CD14-positive monocyte (primary cell): ENCODE data around the gene PICK1. TPM values are rescaled to one million over a fixed set of nuclear protein-coding genes. Genes with fewer than 3 reads are reported as not detected.

Experiments
- DNase-seq, 3 donors: peaks; one replicate each; pipeline ENCODE4 v3.0.0-alpha.2; 2011 to 2022
- H2AFZ ChIP-seq: 2 replicates; pipeline ENCODE4 v1.6.0; 2012; ENCODE audit warnings: mild to moderate bottlenecking, low read depth, low read length, inconsistent platforms; ENCODE audit not compliant: insufficient read depth, poor library complexity, severe bottlenecking
- H3K27ac ChIP-seq, 2 donors: 1 replicate in 1 of 2; 2 replicates in 1 of 2; pipeline ENCODE4 v1.5.1; 2012 to 2013; ENCODE audit warnings: low read length in 2 of 2, control low read depth in 1 of 2, inconsistent platforms in 1 of 2, low read depth in 1 of 2, mild to moderate bottlenecking in 1 of 2
- H3K27me3 ChIP-seq, 2 donors: one replicate each; pipeline versions ENCODE4 v1.6.0 to v1.6.1; 2011 to 2013; ENCODE audit warnings: low read length in 2 of 2; ENCODE audit not compliant: control insufficient read depth in 2 of 2, insufficient read depth in 2 of 2
- H3K36me3 ChIP-seq, 2 donors: replicated peaks in 1 of 2; 1 replicate in 1 of 2; 2 replicates in 1 of 2; pipeline versions ENCODE4 v1.5.1 to v1.6.1; 2012 to 2013; ENCODE audit warnings: low read length in 2 of 2, control low read depth in 1 of 2, inconsistent platforms in 1 of 2, mild to moderate bottlenecking in 1 of 2; ENCODE audit not compliant: insufficient read depth in 2 of 2, control insufficient read depth in 1 of 2
- H3K4me1 ChIP-seq, 2 donors: 1 replicate in 1 of 2; 2 replicates in 1 of 2; pipeline versions ENCODE4 v1.5.1 to v1.6.1; 2012 to 2013; ENCODE audit warnings: low read length in 2 of 2, control low read depth in 1 of 2, inconsistent platforms in 1 of 2, mild to moderate bottlenecking in 1 of 2, moderate library complexity in 1 of 2; ENCODE audit not compliant: insufficient read depth in 2 of 2, control insufficient read depth in 1 of 2
- H3K4me2 ChIP-seq: replicated peaks from 2 replicates; pipeline ENCODE3; 2012; ENCODE audit warnings: low read length, moderate library complexity, mild to moderate bottlenecking; ENCODE audit not compliant: poor library complexity, severe bottlenecking; ENCODE audit errors: extremely low read depth
- H3K4me3 ChIP-seq, 3 experiments: fragments of 200-600 bp in 1 of 3; sonication (generic) in 1 of 3; replicated peaks in 1 of 3; 1 replicate in 2 of 3; 2 replicates in 1 of 3; pipeline ENCODE4 v1.5.1; 2011 to 2013; ENCODE audit warnings: low read length in 3 of 3, mild to moderate bottlenecking in 3 of 3, control low read depth in 2 of 3, low read depth in 2 of 3, inconsistent platforms in 1 of 3, moderate library complexity in 1 of 3
- H3K79me2 ChIP-seq: 2 replicates; pipeline ENCODE4 v1.6.0; 2012; ENCODE audit warnings: mild to moderate bottlenecking, control low read depth, inconsistent platforms, low read length, moderate library complexity; ENCODE audit not compliant: insufficient read depth
- H3K9ac ChIP-seq: 2 replicates; pipeline ENCODE4 v1.6.0; 2017; ENCODE audit warnings: low read length, mild to moderate bottlenecking; ENCODE audit not compliant: insufficient read depth, poor library complexity, severe bottlenecking
- H3K9me3 ChIP-seq, 2 donors: replicated peaks in 1 of 2; 1 replicate in 1 of 2; 2 replicates in 1 of 2; pipeline versions ENCODE4 v1.5.1 to v1.6.1; 2012 to 2013; ENCODE audit warnings: low read length in 2 of 2, control low read depth in 1 of 2; ENCODE audit not compliant: control insufficient read depth in 1 of 2, insufficient read depth in 1 of 2
- H4K20me1 ChIP-seq: 2 replicates; pipeline ENCODE4 v1.6.0; 2012; ENCODE audit warnings: mild to moderate bottlenecking, low read length, control low read depth, moderate library complexity; ENCODE audit not compliant: insufficient read depth
- H3K27ac Mint-ChIP-seq, 7 donors: one replicate each; pipeline ENCODE4 v1.8.0; 2020; ENCODE audit warnings: mild to moderate bottlenecking in 7 of 7, mixed read lengths in 7 of 7, moderate library complexity in 6 of 7, inconsistent platforms in 2 of 7
- H3K27me3 Mint-ChIP-seq, 3 donors: one replicate each; pipeline ENCODE4 v1.8.0; 2021 to 2022; ENCODE audit warnings: low read depth in 3 of 3, mild to moderate bottlenecking in 3 of 3, mixed read lengths in 3 of 3, moderate library complexity in 3 of 3, inconsistent platforms in 1 of 3
- H3K36me3 Mint-ChIP-seq, 2 donors: one replicate each; pipeline ENCODE4 v1.8.0; 2020; ENCODE audit warnings: mixed read lengths in 2 of 2, inconsistent platforms in 1 of 2, mild to moderate bottlenecking in 1 of 2
- H3K4me1 Mint-ChIP-seq: one replicate; pipeline ENCODE4 v1.8.0; 2020; ENCODE audit warnings: mild to moderate bottlenecking, mixed read lengths
- H3K4me3 Mint-ChIP-seq, 2 donors: one replicate each; pipeline ENCODE4 v1.8.0; 2020; ENCODE audit warnings: mild to moderate bottlenecking in 2 of 2, mixed read lengths in 2 of 2, moderate library complexity in 1 of 2
- H3K9me3 Mint-ChIP-seq, 7 donors: one replicate each; pipeline ENCODE4 v1.8.0; 2020 to 2022; ENCODE audit warnings: mixed read lengths in 7 of 7, mild to moderate bottlenecking in 6 of 7, moderate library complexity in 6 of 7, inconsistent platforms in 2 of 7
- CTCF ChIP-seq: fragments of 200-600 bp; IDR thresholded peaks from one replicate; pipeline ENCODE4 v1.8.0; 2022; ENCODE audit warnings: antibody characterized with exemption, mild to moderate bottlenecking
- WGBS: methylation state at CpG from one replicate; pipeline ENCODE4 v1.1.5; 2013; ENCODE audit warnings: missing lambda C conversion rate; ENCODE audit not compliant: insufficient coverage; 5-methylcytosine and 5-hydroxymethylcytosine counted together
- intact Hi-C, 2 donors: fragments of 100-400 bp; cut with micrococcal nuclease; formaldehyde crosslinking; loops; one replicate each; pipeline versions ENCODE4 v1.15.0 to v1.15.1; 2023
- polyA plus RNA-seq, 3 donors: library from polyadenylated mRNA; depleted of rRNA in 1 of 3; unstranded in 2 of 3; stranded (reverse) in 1 of 3; fragments of 300-500 nt in 2 of 3; fragments of >200 nt in 1 of 3; fragmentation: Illumina TruSeq in 2 of 3; gene quantifications; 1 replicate in 2 of 3; 2 replicates in 1 of 3; pipeline ENCODE4 v1.2.3, GENCODE V29; 2012 to 2021

The PICK1 gene
- polyA plus RNA-seq, 3 donors: 6.4 to 16.9 (median 7.2) TPM

- H3K79me2 ChIP-seq: no peaks in the 10 kb centered on the region
- H3K9ac ChIP-seq: no peak overlapping the region
- no peaks in the 10 kb centered on the region for H4K20me1 ChIP-seq
- 91% methylated on average over 18 of the region's 22 CpGs for WGBS
- no peak overlapping the region for H2AFZ ChIP-seq
- DNase-seq: no peak
- H3K27me3 Mint-ChIP-seq: peaks cover 0 to 6% (median 5%) of the 10 kb centered on the region in 3 donors
- H3K4me1 Mint-ChIP-seq: no peaks in the 10 kb centered on the region
- no peak overlapping the region for H3K4me3 Mint-ChIP-seq
- H3K36me3 Mint-ChIP-seq: no peaks in the 10 kb centered on the region
- H3K4me3 ChIP-seq: no peak overlapping the region
- H3K9me3 ChIP-seq: no peaks in the 10 kb centered on the region
- H3K4me2 ChIP-seq: no peak overlapping the region
- no peaks in the 10 kb centered on the region for H3K4me1 ChIP-seq
- no peak overlapping the region for H3K27ac ChIP-seq
- H3K36me3 ChIP-seq: no peaks in the 10 kb centered on the region
- no peak for TF ChIP-seq CTCF
- H3K27ac Mint-ChIP-seq: no peak overlapping the region
- no peaks in the 10 kb centered on the region for H3K27me3 ChIP-seq
- intact Hi-C loops: loop anchor here (5.0 kb wide), 3 partner anchors 37 to 243 kb away; no protein-coding TSS in a partner anchor
- H3K9me3 Mint-ChIP-seq: peaks cover 0 to 2% (median 0%) of the 10 kb centered on the region in 7 donors
These were observed 52.3 kb downstream of the PICK1 start for GRCh38 chr22:38109371-38110001.

- H4K20me1 ChIP-seq: no peaks in the 10 kb centered on the region
- no peak within 1 kb of the TSS for H3K4me3 Mint-ChIP-seq
- H3K36me3 Mint-ChIP-seq: no peaks in the 10 kb centered on the region
- no peak within 1 kb of the TSS for H3K9ac ChIP-seq
- intact Hi-C loops: loop anchor here (5.0 kb wide), 2 partner anchors 38 to 242 kb away; no protein-coding TSS in a partner anchor
- H3K9me3 ChIP-seq: no peaks in the 10 kb centered on the region
- no peak within 1 kb of the TSS for H3K4me3 ChIP-seq
- DNase-seq: no peak
- peaks cover 1 to 5% (median 5%) of the 10 kb centered on the region in 3 donors for H3K27me3 Mint-ChIP-seq
- no peak within 1 kb of the TSS for H2AFZ ChIP-seq
- H3K27ac Mint-ChIP-seq: no peak within 1 kb of the TSS
- no peak within 1 kb of the TSS for H3K4me2 ChIP-seq
- no peaks in the 10 kb centered on the region for H3K4me1 Mint-ChIP-seq
- no peak within 1 kb of the TSS for H3K27ac ChIP-seq
- H3K79me2 ChIP-seq: no peaks in the 10 kb centered on the region
- H3K27me3 ChIP-seq: no peaks in the 10 kb centered on the region
- 98% methylated on average over 16 of the region's 19 CpGs for WGBS
- H3K36me3 ChIP-seq: no peaks in the 10 kb centered on the region
- H3K4me1 ChIP-seq: no peaks in the 10 kb centered on the region
- no peak for TF ChIP-seq CTCF
- H3K9me3 Mint-ChIP-seq: peaks cover 0 to 2% (median 0%) of the 10 kb centered on the region in 7 donors
These were observed 53.0 kb downstream of the PICK1 start, which contains the start of gene BAIAP2L2 for GRCh38 chr22:38110008-38110862. Gene BAIAP2L2, minus strand, starts transcription at chr22:38110684. Its CDS starts 159 bp downstream, at chr22:38110525.
